ENCODE data around the gene ANKRD55.

ANKRD55 gene

GRCh38 chr5:56069652-56070226 is 163.4 kb downstream of the ANKRD55 start:
- no peaks in the 10 kb centered on the region for H3K27me3 ChIP-seq (ENCODE audit: control insufficient read depth, insufficient read depth, low read length)
- WGBS (ENCODE audit: insufficient coverage, insufficient read length), result no CpG with 5 or more reads among the region's 3 CpGs
- H3K36me3 ChIP-seq (ENCODE audit: control insufficient read depth, insufficient read depth, low read length), result no peaks in the 10 kb centered on the region
- no peak overlapping the region for H3K27ac ChIP-seq (ENCODE audit: low read length)
- no peaks in the 10 kb centered on the region for H3K9me3 ChIP-seq (ENCODE audit: control insufficient read depth, insufficient read depth, low read length)
- no peaks in the 10 kb centered on the region for H3K4me1 ChIP-seq (ENCODE audit: control insufficient read depth, insufficient read depth, low read length)
- no peak for DNase-seq (ENCODE audit: low read depth, low spot score)
- no peak overlapping the region for H3K4me3 ChIP-seq (ENCODE audit: low read length)

GRCh38 chr5:56066931-56067450 is 166.1 kb downstream of the ANKRD55 start:
- Histone ChIP-seq H3K4me3 (ENCODE audit: low read length) (no peak overlapping the region), H3K4me1 (ENCODE audit: control insufficient read depth, insufficient read depth, low read length) (no peaks in the 10 kb centered on the region), H3K27ac (ENCODE audit: low read length) (no peak overlapping the region), H3K36me3 (ENCODE audit: control insufficient read depth, insufficient read depth, low read length) (no peaks in the 10 kb centered on the region), H3K9me3 (ENCODE audit: control insufficient read depth, insufficient read depth, low read length) (no peaks in the 10 kb centered on the region), H3K27me3 (ENCODE audit: control insufficient read depth, insufficient read depth, low read length) (no peaks in the 10 kb centered on the region)
- DNase-seq (ENCODE audit: low read depth, low spot score), result no peak
- WGBS (ENCODE audit: insufficient coverage, insufficient read length), result no CpG with 5 or more reads among the region's 3 CpGs

- H3K27me3 ChIP-seq (ENCODE audit: control insufficient read depth, insufficient read depth, low read length), result no peaks in the 10 kb centered on the region
- no CpG with 5 or more reads among the region's 2 CpGs for WGBS (ENCODE audit: insufficient coverage, insufficient read length)
- no peaks in the 10 kb centered on the region for H3K9me3 ChIP-seq (ENCODE audit: control insufficient read depth, insufficient read depth, low read length)
- H3K36me3 ChIP-seq (ENCODE audit: control insufficient read depth, insufficient read depth, low read length), result no peaks in the 10 kb centered on the region
- H3K4me1 ChIP-seq (ENCODE audit: control insufficient read depth, insufficient read depth, low read length), result no peaks in the 10 kb centered on the region; the same call in 1 of the 2 replicates
- H3K27ac ChIP-seq (ENCODE audit: low read length), result no peak overlapping the region
- no peak overlapping the region for H3K4me3 ChIP-seq (ENCODE audit: low read length)
- no peak for DNase-seq (ENCODE audit: low read depth, low spot score)
Measured at GRCh38 chr5:56064984-56065383, 168.1 kb downstream of the ANKRD55 start.

GRCh38 chr5:56060276-56061110 is 172.6 kb downstream of the ANKRD55 start:
- no CpG with 5 or more reads among the region's 10 CpGs for WGBS (ENCODE audit: insufficient coverage, insufficient read length)
- Histone ChIP-seq H3K4me3 (ENCODE audit: low read length) (no peak overlapping the region), H3K27me3 (ENCODE audit: control insufficient read depth, insufficient read depth, low read length) (no peaks in the 10 kb centered on the region), H3K4me1 (ENCODE audit: control insufficient read depth, insufficient read depth, low read length) (no peaks in the 10 kb centered on the region; the same call in 1 of the 2 replicates), H3K27ac (ENCODE audit: low read length) (no peak overlapping the region), H3K9me3 (ENCODE audit: control insufficient read depth, insufficient read depth, low read length) (no peaks in the 10 kb centered on the region), H3K36me3 (ENCODE audit: control insufficient read depth, insufficient read depth, low read length) (no peaks in the 10 kb centered on the region)
- no peak for DNase-seq (ENCODE audit: low read depth, low spot score)

GRCh38 chr5:56059854-56060253 is 173.3 kb downstream of the ANKRD55 start:
- H3K4me3 ChIP-seq (ENCODE audit: low read length), result no peak overlapping the region
- no peaks in the 10 kb centered on the region for H3K9me3 ChIP-seq (ENCODE audit: control insufficient read depth, insufficient read depth, low read length)
- no peaks in the 10 kb centered on the region for H3K27me3 ChIP-seq (ENCODE audit: control insufficient read depth, insufficient read depth, low read length)
- no peaks in the 10 kb centered on the region for H3K36me3 ChIP-seq (ENCODE audit: control insufficient read depth, insufficient read depth, low read length)
- H3K4me1 ChIP-seq (ENCODE audit: control insufficient read depth, insufficient read depth, low read length), result no peaks in the 10 kb centered on the region; the same call in 1 of the 2 replicates
- H3K27ac ChIP-seq (ENCODE audit: low read length), result no peak overlapping the region
- WGBS (ENCODE audit: insufficient coverage, insufficient read length), result no CpG with 5 or more reads among the region's 8 CpGs
- no peak for DNase-seq (ENCODE audit: low read depth, low spot score)

- no CpG with 5 or more reads among the region's 2 CpGs for WGBS (ENCODE audit: insufficient coverage, insufficient read length)
- H3K27me3 ChIP-seq (ENCODE audit: control insufficient read depth, insufficient read depth, low read length), result no peaks in the 10 kb centered on the region
- no peak for DNase-seq (ENCODE audit: low read depth, low spot score)
- no peak overlapping the region for H3K27ac ChIP-seq (ENCODE audit: low read length)
- H3K4me3 ChIP-seq (ENCODE audit: low read length), result no peak overlapping the region
- H3K4me1 ChIP-seq (ENCODE audit: control insufficient read depth, insufficient read depth, low read length), result no peaks in the 10 kb centered on the region; the same call in 1 of the 2 replicates
- H3K9me3 ChIP-seq (ENCODE audit: control insufficient read depth, insufficient read depth, low read length), result no peaks in the 10 kb centered on the region
- H3K36me3 ChIP-seq (ENCODE audit: control insufficient read depth, insufficient read depth, low read length), result no peaks in the 10 kb centered on the region
Measured at GRCh38 chr5:56056875-56057274, 176.3 kb downstream of the ANKRD55 start.

GRCh38 chr5:56055859-56056258 is 177.3 kb downstream of the ANKRD55 start:
- Histone ChIP-seq H3K4me3 (ENCODE audit: low read length) (no peak overlapping the region), H3K27ac (ENCODE audit: low read length) (no peak overlapping the region), H3K9me3 (ENCODE audit: control insufficient read depth, insufficient read depth, low read length) (no peaks in the 10 kb centered on the region), H3K36me3 (ENCODE audit: control insufficient read depth, insufficient read depth, low read length) (no peaks in the 10 kb centered on the region), H3K27me3 (ENCODE audit: control insufficient read depth, insufficient read depth, low read length) (no peaks in the 10 kb centered on the region), H3K4me1 (ENCODE audit: control insufficient read depth, insufficient read depth, low read length) (no peaks in the 10 kb centered on the region; the same call in 1 of the 2 replicates)
- DNase-seq (ENCODE audit: low read depth, low spot score), result no peak
- no CpG with 5 or more reads among the region's 3 CpGs for WGBS (ENCODE audit: insufficient coverage, insufficient read length)

GRCh38 chr5:56055287-56055686 is 177.8 kb downstream of the ANKRD55 start:
- Histone ChIP-seq H3K9me3 (ENCODE audit: control insufficient read depth, insufficient read depth, low read length) (no peaks in the 10 kb centered on the region), H3K27ac (ENCODE audit: low read length) (no peak overlapping the region), H3K36me3 (ENCODE audit: control insufficient read depth, insufficient read depth, low read length) (no peaks in the 10 kb centered on the region), H3K4me3 (ENCODE audit: low read length) (no peak overlapping the region), H3K4me1 (ENCODE audit: control insufficient read depth, insufficient read depth, low read length) (no peaks in the 10 kb centered on the region; the same call in 1 of the 2 replicates), H3K27me3 (ENCODE audit: control insufficient read depth, insufficient read depth, low read length) (no peaks in the 10 kb centered on the region)
- no peak for DNase-seq (ENCODE audit: low read depth, low spot score)
- no CpG with 5 or more reads among the region's 1 CpG for WGBS (ENCODE audit: insufficient coverage, insufficient read length)

GRCh38 chr5:56054666-56055065 is 178.5 kb downstream of the ANKRD55 start:
- Histone ChIP-seq H3K9me3 (ENCODE audit: control insufficient read depth, insufficient read depth, low read length) (no peaks in the 10 kb centered on the region), H3K27me3 (ENCODE audit: control insufficient read depth, insufficient read depth, low read length) (no peaks in the 10 kb centered on the region), H3K27ac (ENCODE audit: low read length) (no peak overlapping the region), H3K4me1 (ENCODE audit: control insufficient read depth, insufficient read depth, low read length) (no peaks in the 10 kb centered on the region; the same call in 1 of the 2 replicates), H3K36me3 (ENCODE audit: control insufficient read depth, insufficient read depth, low read length) (no peaks in the 10 kb centered on the region), H3K4me3 (ENCODE audit: low read length) (no peak overlapping the region)
- DNase-seq (ENCODE audit: low read depth, low spot score), result no peak
- no CpG with 5 or more reads among the region's 2 CpGs for whole genome bisulfite sequencing (ENCODE audit: insufficient coverage, insufficient read length)

- no peaks in the 10 kb centered on the region; the same call in 1 of the 2 replicates for H3K4me1 ChIP-seq (ENCODE audit: control insufficient read depth, insufficient read depth, low read length)
- H3K27ac ChIP-seq (ENCODE audit: low read length), result no peak overlapping the region
- DNase-seq (ENCODE audit: low read depth, low spot score), result no peak
- H3K36me3 ChIP-seq (ENCODE audit: control insufficient read depth, insufficient read depth, low read length), result no peaks in the 10 kb centered on the region
- no CpG with 5 or more reads among the region's 4 CpGs for WGBS (ENCODE audit: insufficient coverage, insufficient read length)
- no peaks in the 10 kb centered on the region for H3K27me3 ChIP-seq (ENCODE audit: control insufficient read depth, insufficient read depth, low read length)
- no peak overlapping the region for H3K4me3 ChIP-seq (ENCODE audit: low read length)
- H3K9me3 ChIP-seq (ENCODE audit: control insufficient read depth, insufficient read depth, low read length), result no peaks in the 10 kb centered on the region
Measured at GRCh38 chr5:56053363-56053762, 179.8 kb downstream of the ANKRD55 start.
